Measurements from ENCODE around the gene VPS26C.

The VPS26C gene

DNA sequence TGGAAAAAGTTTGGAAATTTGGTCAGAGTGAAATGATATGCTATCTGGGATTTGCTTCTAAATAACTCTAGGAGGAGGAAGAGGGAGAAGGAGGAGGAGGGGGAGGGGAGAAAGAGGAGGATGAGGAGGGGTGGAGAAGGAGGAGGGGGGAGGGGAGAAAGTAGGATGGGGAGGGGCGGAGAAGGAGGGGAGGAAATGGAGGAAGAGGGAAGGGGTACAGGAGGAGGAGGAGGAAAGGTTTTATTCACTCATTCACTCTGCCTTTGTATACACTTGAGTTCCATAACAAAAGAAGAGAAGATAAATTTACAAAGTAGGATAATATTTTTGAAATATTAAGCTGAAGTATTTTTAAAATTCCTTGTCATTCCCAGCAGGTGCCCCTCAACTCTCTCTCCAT, 6.3 kb upstream of the VPS26C start:
- Mint-ChIP-seq H3K27ac (no peak overlapping the region), H3K9me3 (peaks cover 0 to 8% of the 10 kb centered on the region in 2 donors), H3K4me1 (peaks cover 19% of the 10 kb centered on the region), H3K27me3 (no peaks in the 10 kb centered on the region), H3K4me3 (no peak overlapping the region)
- DNase-seq (no peak), ATAC-seq (no peak)

- H3K4me1 Mint-ChIP-seq, result peaks cover 25% of the 10 kb centered on the region
These were observed 5.8 kb upstream of the VPS26C start for GRCh38 chr21:37272897-37273296.

DNA sequence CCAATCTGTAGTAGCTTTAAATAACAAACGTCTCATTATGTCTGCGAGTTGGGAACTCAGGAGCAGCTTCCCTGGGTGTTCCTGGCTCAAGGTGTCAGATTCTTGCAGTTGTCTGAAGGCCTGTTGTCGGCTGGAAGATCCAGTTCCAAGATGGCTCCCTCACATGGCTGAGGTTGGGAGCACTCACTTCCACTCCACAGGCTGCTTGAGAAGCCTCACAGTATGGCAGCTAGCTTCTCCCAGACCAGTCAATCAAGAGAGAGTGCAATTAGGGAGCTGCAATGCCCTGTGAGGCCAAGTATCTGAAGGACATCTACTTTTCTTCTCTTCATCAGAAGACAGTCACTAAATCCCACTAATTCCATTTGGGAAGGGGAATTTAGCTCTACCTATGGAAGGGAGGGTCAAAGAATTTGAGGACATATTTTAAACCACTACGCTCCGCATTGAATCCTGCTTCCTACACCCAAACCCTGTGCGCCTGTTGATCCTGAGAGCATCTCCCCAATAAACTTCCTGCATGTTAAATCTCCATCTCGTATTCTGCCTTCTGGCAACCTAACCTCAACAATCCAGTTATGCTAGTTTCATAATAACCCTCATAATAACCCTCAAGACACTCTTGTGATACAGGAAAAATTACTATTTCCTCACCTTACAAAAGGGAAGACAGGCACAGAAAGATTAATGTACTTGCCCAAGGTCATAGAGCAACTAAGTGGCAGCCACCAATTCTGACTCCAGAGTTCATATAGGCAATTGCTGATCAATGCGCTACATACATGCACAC, 3.6 kb upstream of the VPS26C start:
- no peak overlapping the region for H3K4me3 Mint-ChIP-seq
- H3K27ac Mint-ChIP-seq, result no peak overlapping the region
- H3K4me1 Mint-ChIP-seq, result peaks cover 33% of the 10 kb centered on the region
- DNase-seq (no peak), ATAC-seq (no peak)
- H3K9me3 Mint-ChIP-seq, result peaks cover 0 to 8% of the 10 kb centered on the region in 2 donors
- no peaks in the 10 kb centered on the region for H3K27me3 Mint-ChIP-seq

More at GRCh38 chr21:37272897-37273296, 5.8 kb upstream of the VPS26C start:
- ATAC-seq (no peak), DNase-seq (no peak)
- Mint-ChIP-seq H3K4me3 (no peak overlapping the region), H3K9me3 (peaks cover 0 to 8% of the 10 kb centered on the region in 2 donors), H3K27ac (no peak overlapping the region), H3K27me3 (no peaks in the 10 kb centered on the region)

GRCh38 chr21:37269481-37269880, 2.3 kb upstream of the VPS26C start:
- H3K9me3 Mint-ChIP-seq, result peaks cover 0 to 8% of the 10 kb centered on the region in 2 donors
- no peaks in the 10 kb centered on the region for H3K27me3 Mint-ChIP-seq
- ATAC-seq, result no peak
- peak overlapping the region; percentile 36 to 97 for H3K4me3 Mint-ChIP-seq
- peaks cover 46% of the 10 kb centered on the region for H3K4me1 Mint-ChIP-seq
- DNase-seq, result no peak
- H3K27ac Mint-ChIP-seq, result no peak overlapping the region

DNA sequence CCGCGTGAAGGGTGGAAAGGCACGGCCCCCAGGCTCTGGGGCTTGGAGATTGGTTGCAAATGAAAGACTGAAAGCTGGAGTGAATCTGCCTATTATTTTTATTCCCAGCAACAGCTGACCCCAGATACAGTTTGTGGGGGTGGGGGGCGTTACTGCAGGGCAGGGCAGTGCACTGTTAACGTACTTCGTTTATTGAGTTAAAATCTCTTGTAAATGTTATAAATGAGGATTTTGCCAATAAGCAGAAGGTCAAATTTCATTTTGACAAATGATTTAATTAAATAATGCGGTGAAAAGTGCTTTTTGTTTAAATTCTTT, 1.0 kb upstream of the VPS26C start:
- no peak for DNase-seq
- no peaks in the 10 kb centered on the region for H3K27me3 Mint-ChIP-seq
- peaks cover 49% of the 10 kb centered on the region for H3K4me1 Mint-ChIP-seq

DNA sequence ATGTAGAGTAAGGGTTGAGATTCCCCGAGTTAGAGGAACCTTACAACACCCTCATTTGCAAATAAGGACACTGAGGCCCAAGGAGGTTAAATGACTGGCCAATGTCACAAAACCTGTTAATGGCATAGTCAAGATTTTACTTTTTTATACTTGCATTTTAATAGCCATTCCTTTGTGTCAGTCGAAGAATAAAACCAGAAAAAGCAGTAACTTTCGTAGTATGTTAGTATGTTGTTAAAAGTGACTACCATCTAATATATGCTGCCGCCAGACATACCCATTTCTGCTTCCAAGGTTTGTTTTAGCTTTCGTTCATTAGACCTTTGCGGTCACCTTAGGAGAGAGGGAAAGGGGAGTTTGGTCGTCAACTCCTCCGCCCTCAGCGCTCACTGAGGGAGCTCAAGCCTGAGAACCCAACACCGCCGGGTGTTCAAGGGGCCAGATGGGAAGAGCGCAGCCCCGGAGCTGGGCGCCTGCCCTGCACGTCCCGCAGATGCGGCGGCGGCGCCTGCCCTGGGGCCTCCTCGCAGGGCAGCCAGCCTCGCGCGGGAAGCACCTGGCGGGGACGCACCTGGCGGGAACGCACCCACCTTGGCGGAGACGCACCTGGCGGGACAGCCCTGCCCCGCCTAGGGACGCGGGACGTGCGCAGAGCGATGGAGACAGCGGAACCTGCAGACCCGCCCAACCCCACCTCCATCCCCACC, 466 bp downstream of the VPS26C start:
- Mint-ChIP-seq H3K27me3 (no peaks in the 10 kb centered on the region), H3K9me3 (peaks cover 0 to 8% of the 10 kb centered on the region in 2 donors), H3K4me3 (peak overlapping the region; percentile 96 to 97), H3K27ac (peak overlapping the region; percentile 65 to 99), H3K4me1 (peaks cover 56% of the 10 kb centered on the region)
- DNase-seq, result no peak
- peak; percentile 17 for ATAC-seq

More for the DNA sequence above, 1.0 kb upstream of the VPS26C start:
- peak overlapping the region; percentile 96 to 97 for H3K4me3 Mint-ChIP-seq
- no peak for ATAC-seq
- peak overlapping the region; percentile 99 for H3K27ac Mint-ChIP-seq
- H3K9me3 Mint-ChIP-seq, result peaks cover 0 to 8% of the 10 kb centered on the region in 2 donors

GRCh38 chr21:37264808-37265207, 2.3 kb downstream of the VPS26C start:
- Mint-ChIP-seq H3K9me3 (no peaks in the 10 kb centered on the region), H3K4me1 (peaks cover 56% of the 10 kb centered on the region), H3K27ac (no peak overlapping the region), H3K27me3 (no peaks in the 10 kb centered on the region), H3K4me3 (peak overlapping the region in 1 of 2 donors; percentile 3)
- no peak for DNase-seq
- ATAC-seq, result no peak

GRCh38 chr21:37263827-37264600, 3.1 kb downstream of the VPS26C start:
- Mint-ChIP-seq H3K4me3 (no peak overlapping the region), H3K4me1 (peaks cover 57% of the 10 kb centered on the region), H3K27ac (no peak overlapping the region), H3K27me3 (no peaks in the 10 kb centered on the region), H3K9me3 (no peaks in the 10 kb centered on the region)
- ATAC-seq (no peak), DNase-seq (no peak)

- Mint-ChIP-seq H3K27me3 (no peaks in the 10 kb centered on the region), H3K4me1 (peaks cover 50% of the 10 kb centered on the region), H3K9me3 (no peaks in the 10 kb centered on the region), H3K4me3 (no peak overlapping the region), H3K27ac (no peak overlapping the region)
- no peak for ATAC-seq
- DNase-seq, result no peak
These were observed 7.7 kb downstream of the VPS26C start for GRCh38 chr21:37259426-37259825.

GRCh38 chr21:37257967-37258877, 8.9 kb downstream of the VPS26C start:
- H3K9me3 Mint-ChIP-seq, result no peaks in the 10 kb centered on the region

DNA sequence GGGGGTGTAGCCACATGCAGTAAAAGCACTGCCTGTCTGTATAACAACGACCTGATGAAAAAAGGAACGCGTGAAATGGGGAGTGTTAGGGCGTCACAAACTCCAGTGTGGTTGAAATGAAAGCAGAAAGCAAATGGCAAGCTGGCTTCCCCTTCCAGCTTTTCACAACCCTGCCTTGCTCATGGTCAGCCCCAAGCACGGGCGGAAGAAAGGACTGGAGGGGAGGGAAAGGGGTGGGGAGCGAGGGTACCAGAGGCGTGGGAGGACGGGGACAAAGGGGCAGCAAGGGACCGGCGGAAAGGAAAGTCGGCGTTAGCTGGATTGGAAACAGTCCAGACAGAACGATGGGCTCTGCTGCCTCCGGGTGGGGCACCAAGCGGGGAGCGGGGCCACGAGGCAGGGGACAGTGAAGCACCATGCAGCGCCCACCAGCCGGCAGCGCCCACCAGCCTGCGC, 9.6 kb downstream of the VPS26C start:
- H3K4me1 Mint-ChIP-seq, result peaks cover 56% of the 10 kb centered on the region
- peak; percentile 47 for DNase-seq
- H3K27ac Mint-ChIP-seq, result peak overlapping the region; percentile 85 to 88
- no peaks in the 10 kb centered on the region for H3K9me3 Mint-ChIP-seq
- ATAC-seq, result peak; percentile 69
- peak overlapping the region; percentile 80 to 94 for H3K4me3 Mint-ChIP-seq
- no peaks in the 10 kb centered on the region for H3K27me3 Mint-ChIP-seq

More at GRCh38 chr21:37257967-37258877, 8.9 kb downstream of the VPS26C start:
- DNase-seq, result peak; percentile 80 to 85
- H3K4me3 Mint-ChIP-seq, result peak overlapping the region; percentile 80 to 94
- ATAC-seq, result peak; percentile 91
- H3K27ac Mint-ChIP-seq, result peak overlapping the region; percentile 85 to 88
- H3K27me3 Mint-ChIP-seq, result no peaks in the 10 kb centered on the region
- H3K4me1 Mint-ChIP-seq, result peaks cover 51% of the 10 kb centered on the region

GRCh38 chr21:37253991-37254390, 13.1 kb downstream of the VPS26C start:
- Mint-ChIP-seq H3K27ac (no peak overlapping the region), H3K9me3 (no peaks in the 10 kb centered on the region), H3K27me3 (no peaks in the 10 kb centered on the region), H3K4me1 (peaks cover 65% of the 10 kb centered on the region), H3K4me3 (no peak overlapping the region)
- ATAC-seq (no peak), DNase-seq (no peak)

DNA sequence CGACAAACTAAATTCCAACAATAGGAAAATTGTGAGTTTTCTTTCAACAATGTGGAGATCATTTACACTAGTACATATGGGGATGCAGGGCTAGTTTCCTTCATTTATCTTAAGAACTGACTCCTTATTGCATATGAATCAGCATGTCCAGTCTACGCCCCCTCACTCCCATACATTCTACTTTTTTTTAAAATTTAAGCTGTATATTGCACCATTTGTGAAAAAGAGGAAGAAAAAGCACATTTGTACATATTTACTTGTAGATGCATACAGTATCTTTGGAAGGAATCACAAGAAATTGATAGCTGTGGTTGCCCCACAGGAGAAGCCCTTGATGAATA, 15.9 kb downstream of the VPS26C start:
- H3K9me3 Mint-ChIP-seq, result no peaks in the 10 kb centered on the region
- no peak for DNase-seq
- H3K4me3 Mint-ChIP-seq, result no peak overlapping the region
- ATAC-seq, result no peak
- peaks cover 71% of the 10 kb centered on the region for H3K4me1 Mint-ChIP-seq
- H3K27ac Mint-ChIP-seq, result no peak overlapping the region
- H3K27me3 Mint-ChIP-seq, result no peaks in the 10 kb centered on the region

DNA sequence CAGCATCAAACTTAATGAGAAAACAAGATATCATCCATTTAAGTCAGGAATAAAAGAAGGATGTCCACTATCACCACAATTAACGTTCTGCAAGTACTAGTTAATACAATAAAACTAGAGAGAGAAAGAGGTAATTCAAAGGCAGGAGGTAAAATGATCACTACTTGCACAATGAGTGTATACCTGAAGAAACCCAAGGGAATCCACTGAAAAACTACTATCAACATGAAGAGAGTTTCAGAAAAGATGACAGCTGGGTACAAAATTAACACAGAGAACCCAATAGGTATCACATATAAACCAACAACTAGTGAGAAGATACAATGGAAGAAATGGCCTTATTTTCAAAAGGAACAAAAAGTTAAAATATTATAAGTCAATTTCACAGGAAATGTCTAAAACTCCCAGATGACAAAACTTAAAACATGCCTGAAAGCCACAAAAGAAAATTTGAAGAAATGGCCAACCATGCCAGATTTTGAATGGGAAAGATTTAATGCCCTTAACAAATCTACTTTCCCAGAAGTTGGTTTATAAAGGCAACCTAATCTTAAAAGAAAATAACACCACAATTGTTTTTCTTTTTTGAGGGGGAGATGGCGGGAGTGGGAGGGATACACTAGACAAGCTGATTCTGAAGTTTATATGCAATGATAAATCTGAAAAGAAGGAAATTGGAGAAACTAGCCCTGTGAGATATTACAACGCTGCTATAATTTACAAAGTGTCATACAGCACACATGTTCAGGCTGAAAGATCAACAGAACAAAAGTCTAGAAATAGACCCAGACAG, 17.8 kb downstream of the VPS26C start:
- DNase-seq, result no peak
- ATAC-seq, result no peak
- peaks cover 79% of the 10 kb centered on the region for H3K4me1 Mint-ChIP-seq
- no peaks in the 10 kb centered on the region for H3K9me3 Mint-ChIP-seq
- peak overlapping the region in 1 of 2 donors; percentile 27 for H3K4me3 Mint-ChIP-seq
- H3K27ac Mint-ChIP-seq, result peak overlapping the region in 1 of 2 donors; percentile 18
- no peaks in the 10 kb centered on the region for H3K27me3 Mint-ChIP-seq
